Esophagus muscularis mucosa (tissue), 4 donors: ENCODE data around the gene SMCO4.

Source experiments
- EP300 ChIP-seq: sonication (generic); formaldehyde crosslinking; IDR thresholded peaks from one replicate; pipeline ENCODE4 v1.6.1; 2017; ENCODE audit warnings: antibody characterized with exemption
- POLR2A ChIP-seq: fragments of 450-650 bp; IDR thresholded peaks from one replicate; pipeline ENCODE4 v1.6.1; 2017; ENCODE audit warnings: antibody characterized with exemption, moderate library complexity, mild to moderate bottlenecking, low read depth
- POLR2AphosphoS5 ChIP-seq, 2 donors: sonication (generic); formaldehyde crosslinking; IDR thresholded peaks; one replicate each; pipeline ENCODE4 v1.6.1; 2017; ENCODE audit warnings: antibody characterized with exemption in 2 of 2
- TF ChIP-seq, protein P1 (sequence below), 3 experiments: fragments of 200-600 bp in 2 of 3; fragments of 450-650 bp in 1 of 3; sonication (generic) in 2 of 3; IDR thresholded peaks; one replicate each; pipeline ENCODE4 v1.5.1; 2017 to 2019; ENCODE audit warnings: antibody characterized with exemption in 3 of 3, mild to moderate bottlenecking in 2 of 3, moderate library complexity in 1 of 3

- TF ChIP-seq POLR2AphosphoS5 (IDR thresholded peaks at IDR 0.05), result no peak
- TF ChIP-seq, protein P1, sequence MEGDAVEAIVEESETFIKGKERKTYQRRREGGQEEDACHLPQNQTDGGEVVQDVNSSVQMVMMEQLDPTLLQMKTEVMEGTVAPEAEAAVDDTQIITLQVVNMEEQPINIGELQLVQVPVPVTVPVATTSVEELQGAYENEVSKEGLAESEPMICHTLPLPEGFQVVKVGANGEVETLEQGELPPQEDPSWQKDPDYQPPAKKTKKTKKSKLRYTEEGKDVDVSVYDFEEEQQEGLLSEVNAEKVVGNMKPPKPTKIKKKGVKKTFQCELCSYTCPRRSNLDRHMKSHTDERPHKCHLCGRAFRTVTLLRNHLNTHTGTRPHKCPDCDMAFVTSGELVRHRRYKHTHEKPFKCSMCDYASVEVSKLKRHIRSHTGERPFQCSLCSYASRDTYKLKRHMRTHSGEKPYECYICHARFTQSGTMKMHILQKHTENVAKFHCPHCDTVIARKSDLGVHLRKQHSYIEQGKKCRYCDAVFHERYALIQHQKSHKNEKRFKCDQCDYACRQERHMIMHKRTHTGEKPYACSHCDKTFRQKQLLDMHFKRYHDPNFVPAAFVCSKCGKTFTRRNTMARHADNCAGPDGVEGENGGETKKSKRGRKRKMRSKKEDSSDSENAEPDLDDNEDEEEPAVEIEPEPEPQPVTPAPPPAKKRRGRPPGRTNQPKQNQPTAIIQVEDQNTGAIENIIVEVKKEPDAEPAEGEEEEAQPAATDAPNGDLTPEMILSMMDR (IDR thresholded peaks at IDR 0.05), result no peak
- TF ChIP-seq POLR2A, result no peak
- no peak for TF ChIP-seq EP300
Measured at GRCh38 chr11:93485983-93486382, 57.2 kb downstream of the SMCO4 start.
